Testis (tissue), 3 donors: ENCODE data around the gene MEMO1. TPM values are rescaled to one million over a fixed set of nuclear protein-coding genes. Genes with fewer than 3 reads are reported as not detected.

ENCODE experiments used
- DNase-seq: peaks from one replicate; pipeline ENCODE4 v3.0.0-alpha.2; 2019
- H3K27ac ChIP-seq, 2 donors: fragments of 200-600 bp; sonication (generic); one replicate each; pipeline ENCODE4 v1.5.1; 2019
- H3K27me3 ChIP-seq: fragments of 200-600 bp; sonication (generic); one replicate; pipeline ENCODE4 v1.5.1; 2019
- H3K36me3 ChIP-seq: fragments of 200-600 bp; sonication (generic); one replicate; pipeline ENCODE4 v1.5.1; 2017; ENCODE audit warnings: low read depth; ENCODE audit errors: missing control alignments
- H3K4me1 ChIP-seq: fragments of 200-600 bp; sonication (generic); one replicate; pipeline ENCODE4 v1.5.1; 2019
- H3K4me3 ChIP-seq, 2 donors: fragments of 200-600 bp; sonication (generic); one replicate each; pipeline ENCODE4 v1.5.1; 2017 to 2019
- H3K9me3 ChIP-seq: fragments of 200-600 bp; sonication (generic); one replicate; pipeline ENCODE4 v1.5.1; 2017
- POLR2A ChIP-seq: fragments of 450-650 bp; IDR thresholded peaks from one replicate; pipeline ENCODE4 v1.6.1; 2017; ENCODE audit warnings: antibody characterized with exemption, mild to moderate bottlenecking, moderate library complexity
- WGBS, 2 donors: methylation state at CpG; one replicate each; pipeline ENCODE4 v1.1.5; 2018; 5-methylcytosine and 5-hydroxymethylcytosine counted together
- intact Hi-C: fragments of 100-400 bp; cut with DNase I; formaldehyde crosslinking; loops from one replicate; pipeline ENCODE4 v1.15.1; 2023; ENCODE audit warnings: low total_unique reads
- polyA plus RNA-seq: library from polyadenylated mRNA; stranded (reverse); fragments of 350-450 nt; fragmentation: Illumina TruSeq; extraction: RNeasy Lipid Tissue Mini Kit (QIAGEN cat#74804); gene quantifications from one replicate; pipeline ENCODE4 v1.2.3, GENCODE V29; 2014; ENCODE audit warnings: low read depth, low replicate concordance; ENCODE audit not compliant: insufficient read depth
- total RNA-seq, 2 donors: library from RNA; depleted of rRNA; stranded (reverse); fragments of >200 nt; gene quantifications; one replicate each; pipeline ENCODE4 v1.2.3, GENCODE V29; 2016
- TF ChIP-seq, protein P1 (sequence below), 3 experiments: fragments of 450-650 bp in 2 of 3; fragments of 200-600 bp in 1 of 3; sonication (generic) in 1 of 3; IDR thresholded peaks; one replicate each; pipeline ENCODE4 v1.5.1; 2016 to 2019; ENCODE audit warnings: antibody characterized with exemption in 3 of 3, mild to moderate bottlenecking in 2 of 3, moderate library complexity in 1 of 3

The MEMO1 gene
- total and polyA plus RNA-seq, 3 donors from 2014 or later: 59.9 to 167 (median 61.1) TPM

DNA sequence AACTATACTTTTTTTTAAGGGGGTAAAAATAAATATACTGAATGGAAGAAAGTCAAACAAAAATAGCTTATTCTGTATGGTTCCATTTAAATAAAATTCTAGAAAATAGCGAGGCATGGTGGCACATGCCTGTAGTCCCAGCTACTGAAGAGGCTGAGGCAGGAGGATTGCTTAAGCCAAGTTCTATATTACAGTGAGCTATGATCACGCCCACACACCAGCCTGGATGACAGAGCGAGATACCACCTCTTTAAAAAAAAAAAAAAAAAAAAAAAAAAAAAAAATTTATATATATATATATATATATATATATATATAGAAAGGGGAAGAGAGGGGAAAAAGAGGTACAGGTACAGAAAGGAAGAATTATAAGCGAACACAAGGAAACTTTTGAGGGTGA is 77.7 kb downstream of the MEMO1 start:
- Histone ChIP-seq H3K36me3 (no peaks in the 10 kb centered on the region), H3K4me1 (no peaks in the 10 kb centered on the region), H3K9me3 (no peaks in the 10 kb centered on the region), H3K27me3 (no peaks in the 10 kb centered on the region), H3K27ac (no peak overlapping the region), H3K4me3 (no peak overlapping the region)
- no peak for TF ChIP-seq POLR2A
- no peak for DNase-seq
- whole genome bisulfite sequencing, 2 donors: 92 to 98% methylated on average over 4 of the region's 4 CpGs
- intact Hi-C loops: no loop called here

DNA sequence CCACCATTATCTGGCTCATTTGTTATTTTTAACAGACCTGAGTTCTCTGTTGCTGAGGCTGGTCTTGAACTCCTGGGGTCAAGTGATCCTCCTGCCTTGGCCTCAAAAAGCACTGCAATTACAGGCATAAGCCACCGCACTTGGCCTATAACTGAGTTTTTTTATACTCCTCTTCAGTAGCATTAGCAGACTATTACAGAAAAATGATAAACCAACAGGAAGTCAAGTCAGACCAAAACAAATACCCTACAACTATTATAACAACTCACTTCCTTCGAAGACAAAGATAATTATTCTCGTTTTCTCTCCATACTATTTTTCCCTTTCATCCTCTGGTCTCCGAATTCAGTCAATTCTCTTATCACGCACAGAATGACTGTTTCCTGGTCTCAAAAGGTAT is 78.2 kb downstream of the MEMO1 start:
- Histone ChIP-seq H3K4me1 (no peaks in the 10 kb centered on the region), H3K27ac (no peak overlapping the region), H3K27me3 (no peaks in the 10 kb centered on the region), H3K36me3 (no peaks in the 10 kb centered on the region), H3K9me3 (no peaks in the 10 kb centered on the region), H3K4me3 (no peak overlapping the region)
- TF ChIP-seq POLR2A: no peak
- TF ChIP-seq, protein P1, sequence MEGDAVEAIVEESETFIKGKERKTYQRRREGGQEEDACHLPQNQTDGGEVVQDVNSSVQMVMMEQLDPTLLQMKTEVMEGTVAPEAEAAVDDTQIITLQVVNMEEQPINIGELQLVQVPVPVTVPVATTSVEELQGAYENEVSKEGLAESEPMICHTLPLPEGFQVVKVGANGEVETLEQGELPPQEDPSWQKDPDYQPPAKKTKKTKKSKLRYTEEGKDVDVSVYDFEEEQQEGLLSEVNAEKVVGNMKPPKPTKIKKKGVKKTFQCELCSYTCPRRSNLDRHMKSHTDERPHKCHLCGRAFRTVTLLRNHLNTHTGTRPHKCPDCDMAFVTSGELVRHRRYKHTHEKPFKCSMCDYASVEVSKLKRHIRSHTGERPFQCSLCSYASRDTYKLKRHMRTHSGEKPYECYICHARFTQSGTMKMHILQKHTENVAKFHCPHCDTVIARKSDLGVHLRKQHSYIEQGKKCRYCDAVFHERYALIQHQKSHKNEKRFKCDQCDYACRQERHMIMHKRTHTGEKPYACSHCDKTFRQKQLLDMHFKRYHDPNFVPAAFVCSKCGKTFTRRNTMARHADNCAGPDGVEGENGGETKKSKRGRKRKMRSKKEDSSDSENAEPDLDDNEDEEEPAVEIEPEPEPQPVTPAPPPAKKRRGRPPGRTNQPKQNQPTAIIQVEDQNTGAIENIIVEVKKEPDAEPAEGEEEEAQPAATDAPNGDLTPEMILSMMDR (IDR thresholded peaks at IDR 0.05): no peak
- no peak for DNase-seq
- WGBS, 2 donors: 93 to 94% methylated on average over 5 of the region's 5 CpGs
- intact Hi-C loops: no loop called here

DNA sequence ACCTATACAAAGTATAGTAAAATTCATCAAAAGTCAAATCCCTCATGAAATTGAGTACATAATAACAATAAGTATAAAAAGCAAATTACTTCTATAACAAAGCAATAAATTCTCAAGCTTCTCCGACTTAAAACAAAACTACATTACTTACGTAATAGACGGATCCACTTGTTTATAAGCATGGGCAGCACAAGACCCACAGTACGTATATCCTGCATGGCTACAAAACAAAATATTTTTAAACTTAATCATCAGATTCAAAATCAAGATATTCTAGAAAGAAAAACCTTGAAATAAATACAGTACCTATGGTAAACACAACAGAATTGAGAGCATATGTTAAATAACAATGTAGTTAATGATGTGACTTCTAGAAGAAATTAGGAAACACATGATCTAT is 78.9 kb downstream of the MEMO1 start:
- Histone ChIP-seq H3K27ac (no peak overlapping the region), H3K4me3 (no peak overlapping the region), H3K36me3 (no peaks in the 10 kb centered on the region), H3K27me3 (no peaks in the 10 kb centered on the region), H3K9me3 (no peaks in the 10 kb centered on the region), H3K4me1 (no peaks in the 10 kb centered on the region)
- no peak for DNase-seq
- TF ChIP-seq POLR2A: no peak
- TF ChIP-seq, protein P1 (IDR thresholded peaks at IDR 0.05): no peak
- intact Hi-C loops: no loop called here
- 96% methylated on average over 4 of the region's 4 CpGs for WGBS, 2 donors

- TF ChIP-seq, protein P1 (IDR thresholded peaks at IDR 0.05): no peak
- no peak for TF ChIP-seq POLR2A
- intact Hi-C loops: no loop called here
- no peak for DNase-seq
- WGBS, 2 donors: 93 to 100% methylated on average over 2 of the region's 2 CpGs
- Histone ChIP-seq H3K36me3 (no peaks in the 10 kb centered on the region), H3K4me1 (no peaks in the 10 kb centered on the region), H3K27me3 (no peaks in the 10 kb centered on the region), H3K4me3 (no peak overlapping the region), H3K27ac (no peak overlapping the region), H3K9me3 (no peaks in the 10 kb centered on the region)
Measured at GRCh38 chr2:31925517-31925916, 85.3 kb downstream of the MEMO1 start.

GRCh38 chr2:31923662-31924061 is 87.1 kb downstream of the MEMO1 start:
- Histone ChIP-seq H3K27me3 (no peaks in the 10 kb centered on the region), H3K4me1 (no peaks in the 10 kb centered on the region), H3K4me3 (no peak overlapping the region), H3K36me3 (no peaks in the 10 kb centered on the region), H3K27ac (no peak overlapping the region), H3K9me3 (no peaks in the 10 kb centered on the region)
- intact Hi-C loops: no loop called here
- no peak for DNase-seq
- no peak for TF ChIP-seq POLR2A
- TF ChIP-seq, protein P1 (IDR thresholded peaks at IDR 0.05): no peak
